K562 (cell line): ENCODE data around the gene TBC1D2B. TPM values are rescaled to one million over a fixed set of nuclear protein-coding genes. Genes with fewer than 3 reads are reported as not detected.
"Not testable (repeated sequence)": the region's sequence is repeated elsewhere in the genome, so short reads cannot be mapped to it uniquely, and the experiment has no call there.

ENCODE experiments used
- ATAC-seq: fragments of 200-7000 bp; cut with Tn5 transposase; 3 replicates; pipeline ENCODE4 v1.9.1; 2020; ENCODE audit warnings: moderate library complexity
- BruUV-seq: library from RNA; stranded (reverse); fragments of 400-500 nt; replicated peaks from 2 replicates; lab custom pipeline; 2021; lab: Mats Ljungman, UMichigan
- CTCF ChIA-PET: fragments of 300-600 bp; formaldehyde crosslinking; extraction: SDS; loops from one replicate; lab custom pipeline; 2021; ENCODE audit warnings: low intra/inter-chr PET ratio; lab: Yijun Ruan, JAX
- POLR2A ChIA-PET: fragments of 300-600, 350-650 bp; sonication (Branson Sonifier 250); formaldehyde crosslinking; extraction: SDS; loops from one replicate; lab custom pipeline; 2021; ENCODE audit warnings: antibody characterized with exemption, inconsistent platforms; lab: Yijun Ruan, JAX
- DNase-seq, 4 experiments: peaks; one replicate each; pipeline versions ENCODE4 v3.0.0 to v3.0.0-alpha.2; 2011 to 2018; ENCODE audit warnings: low spot score in 3 of 4, mixed read lengths in 3 of 4; ENCODE audit errors: extremely low read depth in 1 of 4
- FAIRE-seq: peaks from 2 replicates; lab custom pipeline; 2011; peaks lifted over from hg19 to GRCh38; lab: Jason Lieb, UNC
- H2AFZ ChIP-seq: 2 replicates; pipeline ENCODE4 v1.6.0; 2011; ENCODE audit warnings: low read depth, low read length, control low read depth, inconsistent platforms
- H3K27ac ChIP-seq: fragments of 200-600 bp; 3 replicates; pipeline ENCODE4 v1.8.0; 2011; ENCODE audit warnings: low read depth, mild to moderate bottlenecking, control low read depth, inconsistent platforms, low read length, moderate library complexity, mixed read lengths; ENCODE audit errors: extremely low read depth
- H3K27me3 ChIP-seq, 2 experiments: fragments of 300-600 bp in 1 of 2; 2 replicates in 1 of 2; 3 replicates in 1 of 2; pipeline versions ENCODE4 v1.6.0 to v1.8.0; 2011; ENCODE audit warnings: inconsistent platforms in 2 of 2, low read length in 2 of 2, mild to moderate bottlenecking in 1 of 2, mixed read lengths in 1 of 2, moderate library complexity in 1 of 2; ENCODE audit not compliant: control insufficient read depth in 2 of 2, insufficient read depth in 2 of 2
- H3K36me3 ChIP-seq: fragments of 300-600 bp; 3 replicates; pipeline ENCODE4 v1.8.0; 2011; ENCODE audit warnings: mild to moderate bottlenecking, low read length, inconsistent platforms; ENCODE audit not compliant: control insufficient read depth, insufficient read depth
- H3K4me1 ChIP-seq, 2 experiments: fragments of 200-600 bp in 1 of 2; replicated peaks in 1 of 2; 2 replicates in 1 of 2; 3 replicates in 1 of 2; pipeline versions ENCODE4 v1.5.1 to v1.8.0; 2011; ENCODE audit warnings: inconsistent platforms in 2 of 2, low read length in 2 of 2, mild to moderate bottlenecking in 1 of 2, mixed read lengths in 1 of 2, moderate library complexity in 1 of 2; ENCODE audit not compliant: control insufficient read depth in 2 of 2, insufficient read depth in 2 of 2
- H3K4me2 ChIP-seq: 2 replicates; pipeline ENCODE4 v1.6.1; 2011; ENCODE audit warnings: low read length, control low read depth, inconsistent platforms, mixed read lengths; ENCODE audit not compliant: insufficient read depth
- H3K4me3 ChIP-seq: fragments of 200-600 bp; sonication (generic), shearing (Covaris generic); 2 replicates; pipeline ENCODE4 v1.5.1; 2016; ENCODE audit warnings: control low read depth, inconsistent platforms
- H3K79me2 ChIP-seq: fragments of 200-600 bp; 3 replicates; pipeline ENCODE4 v1.8.0; 2011; ENCODE audit warnings: low read length, inconsistent platforms; ENCODE audit not compliant: control insufficient read depth, insufficient read depth
- H3K9ac ChIP-seq, 2 experiments: 2 replicates each; pipeline versions ENCODE4 v1.6.0 to v1.6.1; 2011; ENCODE audit warnings: low read depth in 2 of 2, low read length in 2 of 2, control low read depth in 1 of 2, inconsistent platforms in 1 of 2, mild to moderate bottlenecking in 1 of 2, mixed read lengths in 1 of 2; ENCODE audit not compliant: insufficient read depth in 1 of 2
- H3K9me1 ChIP-seq: one replicate; pipeline ENCODE4 v1.6.0; 2011; ENCODE audit warnings: inconsistent platforms, mild to moderate bottlenecking, low read length, moderate library complexity; ENCODE audit not compliant: control insufficient read depth, insufficient read depth
- H3K9me3 ChIP-seq: replicated peaks from 2 replicates; pipeline ENCODE4 v1.5.1; 2011; ENCODE audit warnings: low read depth, low read length, inconsistent platforms; ENCODE audit not compliant: control insufficient read depth, insufficient read depth
- H4K20me1 ChIP-seq: replicated peaks from 2 replicates; pipeline ENCODE4 v1.6.1; 2011; ENCODE audit warnings: low read length, inconsistent platforms, mixed read lengths; ENCODE audit not compliant: control insufficient read depth, insufficient read depth
- ATF3 ChIP-seq, 2 experiments: fragments of 450-650 bp in 1 of 2; sonication (generic) in 1 of 2; formaldehyde crosslinking in 1 of 2; IDR thresholded peaks in 1 of 2; conservative IDR thresholded peaks in 1 of 2; 2 replicates each; pipeline versions ENCODE4 v1.6.1 to v1.8.1; 2016 to 2023; ENCODE audit warnings: mild to moderate bottlenecking in 2 of 2, moderate library complexity in 2 of 2, inconsistent platforms in 1 of 2, missing genetic modification reagents in 1 of 2
- ATF4 ChIP-seq: fragments of 450-650 bp; formaldehyde crosslinking; IDR thresholded peaks from 2 replicates; pipeline ENCODE4 v1.4.0; 2022; ENCODE audit warnings: mild to moderate bottlenecking, moderate library complexity
- CREM ChIP-seq: IDR thresholded peaks from 2 replicates; pipeline ENCODE4 v1.6.1; 2014; ENCODE audit warnings: antibody characterized with exemption, low read depth
- CTBP1 ChIP-seq: fragments of 450-650 bp; IDR thresholded peaks from 2 replicates; pipeline ENCODE4 v1.6.1; 2016; ENCODE audit warnings: borderline replicate concordance
- KDM1A ChIP-seq, 2 experiments: fragments of 450-650 bp; IDR thresholded peaks; 2 replicates each; pipeline ENCODE4 v1.6.1; 2016; ENCODE audit warnings: mild to moderate bottlenecking in 2 of 2
- WGBS: fragments of 100-300 bp; shearing (Covaris generic); methylation state at CpG from one replicate; pipeline ENCODE4 v1.1.6; 2016; ENCODE audit warnings: low coverage, mixed read lengths; ENCODE audit not compliant: insufficient coverage; ENCODE audit errors: missing lambda C conversion rate; 5-methylcytosine and 5-hydroxymethylcytosine counted together
- in situ Hi-C: fragments of 300-500 bp; cut with MboI; formaldehyde crosslinking; loops from 4 replicates; pipeline ENCODE4 v1.15.0; 2018; ENCODE audit warnings: inconsistent platforms, mixed read lengths
- intact Hi-C: fragments of 100-400 bp; cut with micrococcal nuclease; formaldehyde crosslinking; loops from 2 replicates; pipeline ENCODE4 v1.14.2; 2022
- polyA plus RNA-seq, 8 experiments: library from polyadenylated mRNA; depleted of rRNA in 4 of 8; stranded (reverse) in 5 of 8; unstranded in 3 of 8; fragments of >200 nt; fragmentation: Nextera tagmentation in 2 of 8; fragmentation: Illumina TruSeq in 1 of 8; extraction: Ambion mirVana in 2 of 8; extraction: Trizol in 1 of 8; gene quantifications; 2 replicates each; pipeline versions ENCODE4 v1.2.1 to v1.2.3, GENCODE V29; 2011 to 2014; ENCODE audit warnings: inconsistent platforms in 1 of 8, missing spikeins in 1 of 8
- total RNA-seq, 7 experiments: library from RNA; depleted of rRNA in 6 of 7; stranded (reverse); fragments of >200 nt in 6 of 7; fragmentation: Illumina TruSeq in 2 of 7; extraction: Trizol in 2 of 7; gene quantifications; 2 replicates each; pipeline versions ENCODE4 v1.2.1 to v1.2.3, GENCODE V29; 2011 to 2021; ENCODE audit warnings: low replicate concordance in 1 of 7
- TF ChIP-seq, protein P1 (sequence below), 3 experiments: IDR thresholded peaks in 2 of 3; conservative IDR thresholded peaks in 1 of 3; 2 replicates each; pipeline ENCODE4 v1.5.1; 2011 to 2012; ENCODE audit warnings: low read length in 3 of 3, mild to moderate bottlenecking in 3 of 3, control low read depth in 2 of 3, improper control_type of control experiment in 1 of 3, inconsistent platforms in 1 of 3, low read depth in 1 of 3, mixed read lengths in 1 of 3, moderate library complexity in 1 of 3; ENCODE audit not compliant: insufficient read depth in 2 of 3

The TBC1D2B gene
- total and polyA plus RNA-seq, 9 of the 15 experiments (the other 6 are each of a cell fraction or from before 2014, with no cell fraction given): 0.15 to 16.3 (median 8.9) TPM

DNA sequence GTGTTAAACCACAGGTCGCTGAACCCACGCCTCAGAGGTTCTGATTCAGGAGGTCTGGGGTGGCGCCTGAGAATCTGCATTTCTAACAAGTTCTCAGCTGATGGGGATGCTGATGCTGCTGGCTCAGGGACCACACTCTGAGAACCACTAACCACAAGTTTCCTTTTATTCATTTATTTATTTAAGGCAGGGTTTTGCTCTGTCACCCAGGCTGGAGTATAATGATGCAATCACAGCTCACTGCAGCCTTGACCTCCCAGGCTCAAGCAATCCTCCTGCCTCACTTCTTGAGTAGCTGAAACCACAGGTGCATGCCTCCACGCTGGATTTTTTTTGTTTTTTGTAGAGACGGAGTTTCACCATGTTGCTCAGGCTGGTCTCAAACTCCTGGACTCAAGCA, 123.6 kb downstream of the TBC1D2B start (continued):
- TF ChIP-seq ATF3 (IDR thresholded peaks at IDR 0.05) (peak; percentile 93), KDM1A (IDR thresholded peaks at IDR 0.05) (0 out of 4 replicates have a peak, but pooled peaks have one; percentile 9 to 25), ATF4 (peak; percentile 60; the same call in 1 of the 2 replicates), CTBP1 (peak; percentile 89)
- TF ChIP-seq ATF3 (CRISPR knock-in tag; conservative IDR thresholded peaks at IDR 0.05): not testable (repeated sequence)

DNA sequence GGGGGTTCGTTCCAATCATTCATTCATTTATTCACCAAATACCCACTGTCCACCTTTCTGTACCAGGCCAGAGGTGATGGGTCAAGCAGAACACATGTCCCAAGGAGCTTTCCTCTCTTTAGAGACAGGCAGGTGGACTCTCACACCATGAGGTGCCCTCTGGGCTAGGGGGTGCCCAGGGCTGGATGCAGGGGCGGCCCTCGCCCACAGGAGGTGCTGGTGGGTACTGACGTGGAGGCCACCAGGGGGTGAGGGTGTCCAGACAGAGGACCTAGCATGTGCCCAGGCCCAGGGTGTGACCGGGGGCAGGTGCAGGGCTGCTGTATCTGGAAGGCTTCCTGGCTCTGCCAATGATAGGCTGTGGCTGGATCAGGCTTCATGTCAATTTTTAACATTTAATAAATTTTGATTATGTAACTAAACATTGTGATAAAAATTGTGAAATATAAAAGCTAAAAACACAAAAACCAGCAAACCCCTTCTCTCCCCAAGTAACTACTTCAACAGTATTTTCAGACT, 124.5 kb downstream of the TBC1D2B start:
- H3K27ac ChIP-seq, H2AFZ ChIP-seq, H3K36me3 ChIP-seq, H3K27me3 ChIP-seq, H3K79me2 ChIP-seq, H3K4me3 ChIP-seq, in situ Hi-C loops: not testable (repeated sequence)
- TF ChIP-seq, protein P1, sequence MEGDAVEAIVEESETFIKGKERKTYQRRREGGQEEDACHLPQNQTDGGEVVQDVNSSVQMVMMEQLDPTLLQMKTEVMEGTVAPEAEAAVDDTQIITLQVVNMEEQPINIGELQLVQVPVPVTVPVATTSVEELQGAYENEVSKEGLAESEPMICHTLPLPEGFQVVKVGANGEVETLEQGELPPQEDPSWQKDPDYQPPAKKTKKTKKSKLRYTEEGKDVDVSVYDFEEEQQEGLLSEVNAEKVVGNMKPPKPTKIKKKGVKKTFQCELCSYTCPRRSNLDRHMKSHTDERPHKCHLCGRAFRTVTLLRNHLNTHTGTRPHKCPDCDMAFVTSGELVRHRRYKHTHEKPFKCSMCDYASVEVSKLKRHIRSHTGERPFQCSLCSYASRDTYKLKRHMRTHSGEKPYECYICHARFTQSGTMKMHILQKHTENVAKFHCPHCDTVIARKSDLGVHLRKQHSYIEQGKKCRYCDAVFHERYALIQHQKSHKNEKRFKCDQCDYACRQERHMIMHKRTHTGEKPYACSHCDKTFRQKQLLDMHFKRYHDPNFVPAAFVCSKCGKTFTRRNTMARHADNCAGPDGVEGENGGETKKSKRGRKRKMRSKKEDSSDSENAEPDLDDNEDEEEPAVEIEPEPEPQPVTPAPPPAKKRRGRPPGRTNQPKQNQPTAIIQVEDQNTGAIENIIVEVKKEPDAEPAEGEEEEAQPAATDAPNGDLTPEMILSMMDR (IDR thresholded peaks at IDR 0.05 in 2 of 3, conservative IDR thresholded peaks at IDR 0.05 in 1 of 3; ENCODE audit: insufficient read depth in 2 of 3, low read depth in 1 of 3, low read length in 3 of 3): peak in 2 of 3 experiments; percentile 23 to 73; a peak in 3 of 6 replicates
- TF ChIP-seq CREM: peak; percentile 25; the same call in 1 of the 2 replicates
- TF ChIP-seq, all 486 proteins: peak for 2; not testable (repeated sequence) for 484
- H4K20me1 ChIP-seq, FAIRE-seq, H3K9me1 ChIP-seq, intact Hi-C loops, DNase-seq, POLR2A ChIA-PET, H3K4me1 ChIP-seq, H3K9me3 ChIP-seq, H3K4me2 ChIP-seq, CTCF ChIA-PET, BruUV-seq, H3K9ac ChIP-seq: not testable (repeated sequence)
- ATAC-seq: peak; percentile 62; the same call in 1 of the 3 replicates
- WGBS: 0% methylated on average over 3 of the region's 5 CpGs

DNA sequence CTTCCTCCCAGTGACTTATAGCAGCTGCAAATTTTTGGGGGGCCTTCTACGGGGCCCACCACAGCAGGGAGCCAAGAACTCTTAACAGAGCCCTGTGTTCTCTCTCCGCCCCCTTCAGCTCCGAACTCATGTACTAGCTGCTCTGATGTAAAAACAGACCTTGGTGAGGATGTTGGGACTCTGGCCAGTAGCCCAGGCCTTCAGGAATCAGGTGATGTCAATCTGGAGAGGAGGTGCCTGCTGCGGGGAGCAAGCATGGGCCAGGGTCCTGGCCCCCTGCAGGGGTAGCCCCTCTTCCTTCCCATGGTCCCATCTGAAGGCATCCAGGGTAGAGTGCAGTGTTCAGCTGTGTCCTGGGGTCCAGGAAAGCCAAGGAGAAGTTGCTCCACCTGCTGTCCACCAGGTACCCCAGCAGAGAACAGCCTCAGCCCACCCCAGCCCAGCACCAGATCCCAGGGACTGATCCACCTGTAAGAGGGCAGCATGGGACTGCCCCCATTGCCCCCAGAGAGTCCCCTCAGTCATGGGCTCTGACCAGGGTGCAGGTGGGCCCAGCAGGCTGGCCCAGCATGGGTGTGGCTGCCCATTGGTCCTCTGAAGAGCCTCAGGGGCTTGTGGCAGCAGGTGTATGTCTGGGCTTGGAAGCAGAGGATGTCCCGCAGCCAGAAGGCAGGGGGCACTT, 126.3 kb downstream of the TBC1D2B start:
- CTCF ChIA-PET, H3K9me1 ChIP-seq, FAIRE-seq, H3K27ac ChIP-seq, H3K4me2 ChIP-seq, H3K9ac ChIP-seq, H3K27me3 ChIP-seq, H3K79me2 ChIP-seq, POLR2A ChIA-PET, H2AFZ ChIP-seq, BruUV-seq, in situ Hi-C loops, ATAC-seq, H3K4me1 ChIP-seq, H4K20me1 ChIP-seq, H3K36me3 ChIP-seq, H3K4me3 ChIP-seq, intact Hi-C loops, H3K9me3 ChIP-seq, DNase-seq: not testable (repeated sequence)
- 7% methylated on average over 4 of the region's 5 CpGs for WGBS
